ENCODE measurements around the gene WDR88. TPM values are rescaled to one million over a fixed set of nuclear protein-coding genes. Genes with fewer than 3 reads are reported as not detected.

WDR88 gene
- total and polyA plus RNA-seq, 2 of the 13 experiments (the other 11 are each of a cell fraction or from before 2014, with no cell fraction given), result not detected

DNA sequence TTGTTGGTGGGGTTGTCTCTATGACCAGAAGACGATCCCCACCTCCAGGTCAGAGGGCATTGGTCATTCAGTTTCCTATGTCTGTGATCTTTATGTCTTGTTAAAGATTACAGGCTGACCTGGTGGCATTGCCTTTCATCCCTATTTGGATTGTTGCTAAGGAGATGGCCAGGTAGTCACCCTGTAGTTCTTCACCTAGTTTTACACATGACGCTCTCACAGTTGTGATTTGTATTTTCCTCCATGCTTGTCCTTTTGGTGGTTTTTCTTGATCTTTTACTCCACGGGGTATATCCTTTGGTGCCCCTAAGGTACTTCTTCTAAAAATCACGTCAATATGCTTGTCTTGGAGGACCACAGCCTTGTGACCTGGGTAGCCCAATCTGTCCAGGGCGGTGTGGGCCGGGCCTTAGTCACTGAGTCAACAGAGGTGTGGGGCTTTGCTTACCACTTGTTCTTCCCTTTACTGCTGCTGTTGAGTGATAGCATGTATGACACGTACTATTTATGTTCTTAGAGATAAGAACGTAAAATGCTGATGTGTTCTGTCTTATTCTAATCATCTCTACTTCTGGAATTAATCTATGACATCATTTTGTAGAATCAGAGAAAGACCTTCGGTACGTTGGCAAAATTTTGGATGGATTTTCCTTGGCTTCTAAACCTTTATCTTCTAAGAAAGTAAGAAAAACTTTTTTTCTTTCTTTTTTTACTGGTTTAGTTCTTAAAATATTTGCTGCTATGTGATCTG is 30.8 kb upstream of the WDR88 start (continued):
- TF ChIP-seq RAD51 (IDR thresholded peaks at IDR 0.05; ENCODE audit: borderline replicate concordance) (no peak), FOSL1 (CRISPR knock-in tag; IDR thresholded peaks at IDR 0.05; ENCODE audit: borderline replicate concordance) (peak; percentile 83), ZNF317 (CRISPR knock-in tag; IDR thresholded peaks at IDR 0.05) (no peak)

DNA sequence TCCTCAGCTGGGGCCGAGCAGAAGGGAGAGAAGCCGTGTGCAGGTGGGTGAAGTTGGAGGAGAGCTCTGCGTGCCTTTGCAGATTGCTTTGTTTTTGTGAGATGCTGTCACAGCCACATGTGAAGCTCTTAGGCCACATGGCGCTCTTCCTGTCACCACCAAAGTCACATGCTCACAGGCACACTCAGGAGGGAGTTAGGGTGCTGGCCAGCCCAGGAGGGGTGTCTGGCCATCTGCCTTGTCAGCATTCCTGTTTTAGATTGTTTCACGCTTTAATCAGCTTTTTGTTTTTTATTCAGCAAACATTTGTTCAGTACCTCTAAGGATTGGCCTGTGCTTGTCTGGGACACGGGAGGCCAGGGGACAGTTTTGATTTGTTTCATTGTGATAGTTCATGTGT is 29.0 kb upstream of the WDR88 start:
- Histone ChIP-seq H3K79me2 (ENCODE audit: insufficient read depth, low read length) (no peaks in the 10 kb centered on the region), H2AFZ (ENCODE audit: low read length) (no peak overlapping the region), H3K27me3 (ENCODE audit: control insufficient read depth in 1 of 2, insufficient read depth in 2 of 2, low read length in 2 of 2) (no peaks in the 10 kb centered on the region), H3K4me1 (ENCODE audit: insufficient read depth, low read length) (peaks cover 34% of the 10 kb centered on the region), H3K9ac (ENCODE audit: insufficient read depth, low read depth, low read length) (no peak overlapping the region), H3K36me3 (replicated peaks in 1 of 2; ENCODE audit: control insufficient read depth in 1 of 2, insufficient read depth in 2 of 2, low read length in 2 of 2) (peaks cover 13 to 36% of the 10 kb centered on the region in 2 experiments; a peak in 4 of 5 replicates), H4K20me1 (ENCODE audit: insufficient read depth, low read length) (no peaks in the 10 kb centered on the region), H3K4me3 (replicated peaks in 1 of 3; ENCODE audit: insufficient read depth in 1 of 3, low read depth in 2 of 3, low read length in 3 of 3) (no peak overlapping the region), H3K4me2 (ENCODE audit: low read depth, low read length) (no peak overlapping the region), H3K9me3 (ENCODE audit: low read length) (no peaks in the 10 kb centered on the region), H3K27ac (ENCODE audit: extremely low read length, insufficient read depth, low read length) (no peak overlapping the region)
- ATAC-seq, result no peak
- ChIA-PET POLR2A (interaction anchor here (0.7 kb wide), 1 partner anchor 62 kb away, joined by 3 read pairs; no protein-coding TSS in a partner anchor), CTCF (ENCODE audit: low intra/inter-chr PET ratio, low total read pairs) (no interaction called here)
- no peak for DNase-seq (ENCODE audit: low spot score)
- WGBS (ENCODE audit: low lambda C conversion rate), result 95% methylated on average over 5 of the region's 6 CpGs
- TF ChIP-seq MAFF (IDR thresholded peaks at IDR 0.05; ENCODE audit: low read depth, low read length) (peak; percentile 39; the same call in 1 of the 2 replicates), ZNF746 (CRISPR knock-in tag; IDR thresholded peaks at IDR 0.05) (no peak), RARG (CRISPR knock-in tag; IDR thresholded peaks at IDR 0.05; ENCODE audit: low read depth) (no peak), MAFK (conservative IDR thresholded peaks at IDR 0.05 in 1 of 2, IDR thresholded peaks at IDR 0.05 in 1 of 2; ENCODE audit: low read length in 2 of 2) (peak; percentile 49 to 69; a peak in 3 of 4 replicates), ZNF550 (CRISPR knock-in tag; IDR thresholded peaks at IDR 0.05; ENCODE audit: borderline replicate concordance) (no peak), ZNF720 (CRISPR knock-in tag; IDR thresholded peaks at IDR 0.05) (no peak), RELA (CRISPR knock-in tag; IDR thresholded peaks at IDR 0.05) (no peak), TEAD2 (CRISPR knock-in tag; IDR thresholded peaks at IDR 0.05) (no peak)
- TF ChIP-seq, protein P1, sequence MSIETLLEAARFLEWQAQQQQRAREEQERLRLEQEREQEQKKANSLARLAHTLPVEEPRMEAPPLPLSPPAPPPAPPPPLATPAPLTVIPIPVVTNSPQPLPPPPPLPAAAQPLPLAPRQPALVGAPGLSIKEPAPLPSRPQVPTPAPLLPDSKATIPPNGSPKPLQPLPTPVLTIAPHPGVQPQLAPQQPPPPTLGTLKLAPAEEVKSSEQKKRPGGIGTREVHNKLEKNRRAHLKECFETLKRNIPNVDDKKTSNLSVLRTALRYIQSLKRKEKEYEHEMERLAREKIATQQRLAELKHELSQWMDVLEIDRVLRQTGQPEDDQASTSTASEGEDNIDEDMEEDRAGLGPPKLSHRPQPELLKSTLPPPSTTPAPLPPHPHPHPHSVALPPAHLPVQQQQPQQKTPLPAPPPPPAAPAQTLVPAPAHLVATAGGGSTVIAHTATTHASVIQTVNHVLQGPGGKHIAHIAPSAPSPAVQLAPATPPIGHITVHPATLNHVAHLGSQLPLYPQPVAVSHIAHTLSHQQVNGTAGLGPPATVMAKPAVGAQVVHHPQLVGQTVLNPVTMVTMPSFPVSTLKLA (IDR thresholded peaks at IDR 0.05), result peak; percentile 98
- FAIRE-seq, result no peak
- intact Hi-C loops (cut with micrococcal nuclease; ENCODE audit: unreplicated experiment) (no loop called here), in situ Hi-C loops (cut with HindIII; ENCODE audit: extremely low pct_ligation_motif_present, low pct_unique_long_range_greater_than_20kb) (no loop called here)
- no TSS peak for BruUV-seq (replicated peaks)
